K562 (cell line): Measurements from ENCODE around the gene HYOU1.

ENCODE experiments used
- CTCF ChIP-seq, 3 experiments: IDR thresholded peaks in 2 of 3; conservative IDR thresholded peaks in 1 of 3; 2 replicates each; pipeline ENCODE4 v1.5.1; 2011 to 2012; ENCODE audit warnings: low read length in 3 of 3, mild to moderate bottlenecking in 3 of 3, control low read depth in 2 of 3, improper control_type of control experiment in 1 of 3, inconsistent platforms in 1 of 3, low read depth in 1 of 3, mixed read lengths in 1 of 3, moderate library complexity in 1 of 3; ENCODE audit not compliant: insufficient read depth in 2 of 3
- RNF2 ChIP-seq: sonication (generic); IDR thresholded peaks from 2 replicates; pipeline ENCODE4 v1.6.1; 2016
- ZNF224 ChIP-seq: sonication (generic); formaldehyde crosslinking; IDR thresholded peaks from 2 replicates; pipeline ENCODE4 v1.8.0; 2022; ENCODE audit warnings: mild to moderate bottlenecking, missing genetic modification reagents
- ZNF764 ChIP-seq: fragments of 250-450 bp; sonication (Bioruptor Pico); IDR thresholded peaks from 2 replicates; pipeline ENCODE4 v1.4.0; 2020; ENCODE audit warnings: low read depth, mild to moderate bottlenecking, moderate library complexity
- TF ChIP-seq, protein P1 (sequence below): fragments of 250-450 bp; sonication (Bioruptor Pico); IDR thresholded peaks from 2 replicates; pipeline ENCODE4 v1.4.0; 2020; ENCODE audit warnings: mild to moderate bottlenecking, moderate library complexity
- TF ChIP-seq, protein P2 (sequence below): fragments of 250-450 bp; sonication (Bioruptor Pico); IDR thresholded peaks from 2 replicates; pipeline ENCODE4 v1.8.0; 2021; ENCODE audit warnings: moderate library complexity, mild to moderate bottlenecking, inconsistent platforms

DNA sequence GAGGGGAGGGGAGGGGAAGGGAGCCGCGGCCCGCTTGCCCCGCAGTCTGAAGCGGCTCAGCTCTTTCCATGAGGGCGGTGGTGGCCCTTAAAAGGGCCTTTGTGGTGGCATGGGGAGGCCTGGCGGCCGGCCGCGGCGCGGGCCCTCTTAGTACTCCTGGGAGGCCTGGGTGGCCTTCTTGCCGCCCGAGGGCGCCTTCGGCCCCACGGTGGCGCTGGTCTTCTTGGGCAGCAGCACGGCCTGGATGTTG is 37.7 kb upstream of the HYOU1 start:
- no peak for TF ChIP-seq ZNF224 (CRISPR knock-in tag)
- peak; percentile 74 to 88 (median 76) for TF ChIP-seq CTCF (IDR thresholded peaks at IDR 0.05 in 2 of 3, conservative IDR thresholded peaks at IDR 0.05 in 1 of 3; ENCODE audit: insufficient read depth in 2 of 3, low read depth in 1 of 3, low read length in 3 of 3)
- TF ChIP-seq, protein P1, sequence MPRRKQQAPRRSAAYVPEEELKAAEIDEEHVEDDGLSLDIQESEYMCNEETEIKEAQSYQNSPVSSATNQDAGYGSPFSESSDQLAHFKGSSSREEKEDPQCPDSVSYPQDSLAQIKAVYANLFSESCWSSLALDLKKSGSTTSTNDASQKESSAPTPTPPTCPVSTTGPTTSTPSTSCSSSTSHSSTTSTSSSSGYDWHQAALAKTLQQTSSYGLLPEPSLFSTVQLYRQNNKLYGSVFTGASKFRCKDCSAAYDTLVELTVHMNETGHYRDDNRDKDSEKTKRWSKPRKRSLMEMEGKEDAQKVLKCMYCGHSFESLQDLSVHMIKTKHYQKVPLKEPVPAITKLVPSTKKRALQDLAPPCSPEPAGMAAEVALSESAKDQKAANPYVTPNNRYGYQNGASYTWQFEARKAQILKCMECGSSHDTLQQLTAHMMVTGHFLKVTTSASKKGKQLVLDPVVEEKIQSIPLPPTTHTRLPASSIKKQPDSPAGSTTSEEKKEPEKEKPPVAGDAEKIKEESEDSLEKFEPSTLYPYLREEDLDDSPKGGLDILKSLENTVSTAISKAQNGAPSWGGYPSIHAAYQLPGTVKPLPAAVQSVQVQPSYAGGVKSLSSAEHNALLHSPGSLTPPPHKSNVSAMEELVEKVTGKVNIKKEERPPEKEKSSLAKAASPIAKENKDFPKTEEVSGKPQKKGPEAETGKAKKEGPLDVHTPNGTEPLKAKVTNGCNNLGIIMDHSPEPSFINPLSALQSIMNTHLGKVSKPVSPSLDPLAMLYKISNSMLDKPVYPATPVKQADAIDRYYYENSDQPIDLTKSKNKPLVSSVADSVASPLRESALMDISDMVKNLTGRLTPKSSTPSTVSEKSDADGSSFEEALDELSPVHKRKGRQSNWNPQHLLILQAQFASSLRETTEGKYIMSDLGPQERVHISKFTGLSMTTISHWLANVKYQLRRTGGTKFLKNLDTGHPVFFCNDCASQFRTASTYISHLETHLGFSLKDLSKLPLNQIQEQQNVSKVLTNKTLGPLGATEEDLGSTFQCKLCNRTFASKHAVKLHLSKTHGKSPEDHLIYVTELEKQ (CRISPR knock-in tag) = no peak
- TF ChIP-seq, protein P2, sequence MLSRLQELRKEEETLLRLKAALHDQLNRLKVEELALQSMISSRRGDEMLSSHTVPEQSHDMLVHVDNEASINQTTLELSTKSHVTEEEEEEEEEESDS (CRISPR knock-in tag) = no peak
- TF ChIP-seq RNF2 = no peak
- TF ChIP-seq ZNF764 (CRISPR knock-in tag) = no peak
